Neural cell (in vitro differentiated cells): ENCODE measurements around the gene SUGCT.

Source experiments
- EP300 ChIP-seq: fragments of 450-650 bp; conservative IDR thresholded peaks from 2 replicates; pipeline ENCODE4 v1.6.1; 2014; ENCODE audit warnings: antibody characterized with exemption, mild to moderate bottlenecking, moderate library complexity; ENCODE audit not compliant: poor library complexity, severe bottlenecking
- EZH2 ChIP-seq: fragments of 200-600, 300-800 bp; shearing (Covaris generic), sonication (generic); IDR thresholded peaks from 2 replicates; pipeline ENCODE4 v1.6.1; 2014; ENCODE audit warnings: antibody characterized with exemption, low read length, borderline replicate concordance, mild to moderate bottlenecking; ENCODE audit not compliant: insufficient read depth, poor library complexity, severe bottlenecking
- MXI1 ChIP-seq: fragments of 450-650 bp; conservative IDR thresholded peaks from 2 replicates; pipeline ENCODE4 v1.6.1; 2014; ENCODE audit warnings: antibody characterized with exemption, mild to moderate bottlenecking; ENCODE audit not compliant: poor library complexity, severe bottlenecking
- RAD21 ChIP-seq: fragments of 450-650 bp; conservative IDR thresholded peaks from 2 replicates; pipeline ENCODE4 v1.6.1; 2014; ENCODE audit warnings: antibody characterized with exemption, mild to moderate bottlenecking, moderate library complexity
- TF ChIP-seq, protein P1 (sequence below): fragments of 450-650 bp; IDR thresholded peaks from 2 replicates; pipeline ENCODE4 v1.5.1; 2014; ENCODE audit warnings: antibody characterized with exemption, mild to moderate bottlenecking, moderate library complexity; ENCODE audit not compliant: poor library complexity, severe bottlenecking

DNA sequence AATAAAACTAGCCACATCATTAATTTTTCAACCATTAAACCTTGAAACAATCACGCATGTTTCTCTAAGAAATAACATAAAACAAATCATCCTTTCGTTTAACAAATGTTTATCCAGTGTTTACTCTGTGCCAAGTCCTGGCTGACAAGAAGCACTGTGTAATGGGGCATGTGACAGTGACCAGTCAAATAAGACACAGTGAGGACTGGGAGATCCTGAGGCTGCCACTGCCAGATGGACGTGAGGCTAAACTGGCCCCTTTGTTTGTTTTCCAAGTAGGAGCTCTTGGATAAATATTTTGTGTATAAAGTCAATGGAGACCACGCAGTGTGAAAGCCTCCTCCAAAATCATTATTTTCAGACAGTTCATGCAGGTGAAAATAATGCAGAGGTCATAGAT is 626.2 kb downstream of the SUGCT start:
- TF ChIP-seq, protein P1, sequence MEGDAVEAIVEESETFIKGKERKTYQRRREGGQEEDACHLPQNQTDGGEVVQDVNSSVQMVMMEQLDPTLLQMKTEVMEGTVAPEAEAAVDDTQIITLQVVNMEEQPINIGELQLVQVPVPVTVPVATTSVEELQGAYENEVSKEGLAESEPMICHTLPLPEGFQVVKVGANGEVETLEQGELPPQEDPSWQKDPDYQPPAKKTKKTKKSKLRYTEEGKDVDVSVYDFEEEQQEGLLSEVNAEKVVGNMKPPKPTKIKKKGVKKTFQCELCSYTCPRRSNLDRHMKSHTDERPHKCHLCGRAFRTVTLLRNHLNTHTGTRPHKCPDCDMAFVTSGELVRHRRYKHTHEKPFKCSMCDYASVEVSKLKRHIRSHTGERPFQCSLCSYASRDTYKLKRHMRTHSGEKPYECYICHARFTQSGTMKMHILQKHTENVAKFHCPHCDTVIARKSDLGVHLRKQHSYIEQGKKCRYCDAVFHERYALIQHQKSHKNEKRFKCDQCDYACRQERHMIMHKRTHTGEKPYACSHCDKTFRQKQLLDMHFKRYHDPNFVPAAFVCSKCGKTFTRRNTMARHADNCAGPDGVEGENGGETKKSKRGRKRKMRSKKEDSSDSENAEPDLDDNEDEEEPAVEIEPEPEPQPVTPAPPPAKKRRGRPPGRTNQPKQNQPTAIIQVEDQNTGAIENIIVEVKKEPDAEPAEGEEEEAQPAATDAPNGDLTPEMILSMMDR = no peak
- TF ChIP-seq MXI1 (no peak), EZH2 (no peak), RAD21 (no peak), EP300 (no peak)
